ENCODE results near the gene SPECC1L.

SPECC1L gene

GRCh38 chr22:24323233-24323632 is 52.6 kb downstream of the SPECC1L start:
- TF ChIP-seq CTCF (IDR thresholded peaks at IDR 0.05): no peak

GRCh38 chr22:24323695-24324094 is 53.1 kb downstream of the SPECC1L start:
- TF ChIP-seq CTCF (IDR thresholded peaks at IDR 0.05): no peak

- no peak for TF ChIP-seq CTCF (IDR thresholded peaks at IDR 0.05)
These were observed 53.5 kb downstream of the SPECC1L start for GRCh38 chr22:24324137-24324536.

GRCh38 chr22:24325105-24325757 is 54.6 kb downstream of the SPECC1L start:
- TF ChIP-seq CTCF (IDR thresholded peaks at IDR 0.05): peak; percentile 71

- no peak for TF ChIP-seq CTCF (IDR thresholded peaks at IDR 0.05)
These were observed 55.6 kb downstream of the SPECC1L start for GRCh38 chr22:24326266-24326665.

- TF ChIP-seq CTCF (IDR thresholded peaks at IDR 0.05): no peak
These were observed 57.2 kb downstream of the SPECC1L start for GRCh38 chr22:24327832-24328231.

- TF ChIP-seq CTCF (IDR thresholded peaks at IDR 0.05): no peak
These were observed 58.8 kb downstream of the SPECC1L start for GRCh38 chr22:24329453-24329852.

GRCh38 chr22:24330636-24331035 is 60.0 kb downstream of the SPECC1L start:
- no peak for TF ChIP-seq CTCF (IDR thresholded peaks at IDR 0.05)

Measured in LNCAP (cell line).